IMR-90 (cell line): Measurements from ENCODE around the gene DRD2.

ENCODE experiments used
- BHLHE40 ChIP-seq: fragments of 150-350 bp; IDR thresholded peaks from 2 replicates; pipeline ENCODE4 v1.6.1; 2016; ENCODE audit warnings: mild to moderate bottlenecking, low read depth, low read length
- CEBPB ChIP-seq: IDR thresholded peaks from 2 replicates; pipeline ENCODE4 v1.6.1; 2012; ENCODE audit warnings: low read depth, low read length, improper control_type of control experiment
- CTCF ChIP-seq: conservative IDR thresholded peaks from 2 replicates; pipeline ENCODE4 v1.5.1; 2012; ENCODE audit warnings: mild to moderate bottlenecking, low read depth, low read length, improper control_type of control experiment
- MAFK ChIP-seq: IDR thresholded peaks from 2 replicates; pipeline ENCODE4 v1.6.1; 2012; ENCODE audit warnings: low read depth, low read length, improper control_type of control experiment
- POLR2A ChIP-seq: IDR thresholded peaks from 2 replicates; pipeline ENCODE4 v1.6.1; 2012; ENCODE audit warnings: mild to moderate bottlenecking, low read depth, low read length
- RAD21 ChIP-seq: IDR thresholded peaks from 2 replicates; pipeline ENCODE4 v1.6.1; 2012; ENCODE audit warnings: low read length, improper control_type of control experiment
- RFX5 ChIP-seq: IDR thresholded peaks from 2 replicates; pipeline ENCODE4 v1.8.0; 2012; ENCODE audit warnings: low read depth, mild to moderate bottlenecking, low read length, moderate library complexity
- SMC3 ChIP-seq: fragments of 150-350 bp; IDR thresholded peaks from 2 replicates; pipeline ENCODE4 v1.6.1; 2016; ENCODE audit warnings: low read depth, mild to moderate bottlenecking, antibody characterized with exemption, low read length, moderate library complexity

DNA sequence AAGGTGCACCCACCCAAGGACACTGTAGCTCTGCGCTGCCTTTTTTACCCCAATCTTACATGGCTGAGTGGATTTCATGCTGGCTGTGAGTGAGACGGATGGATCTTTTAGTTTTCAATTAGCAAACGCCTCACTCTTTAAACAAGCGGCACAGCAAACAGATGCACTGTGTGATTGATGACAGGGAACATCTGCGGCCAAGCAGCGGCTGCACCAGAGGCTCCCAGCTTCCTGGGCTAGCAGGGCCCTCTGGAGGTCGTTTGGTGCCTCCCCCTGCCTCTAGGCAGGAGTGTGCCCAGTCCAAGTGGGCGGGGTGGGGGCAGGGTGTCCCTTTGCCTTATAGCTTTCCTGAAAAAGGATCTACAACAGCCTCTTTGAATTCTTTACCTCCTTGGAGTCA, 2.1 kb upstream of the DRD2 start:
- TF ChIP-seq CEBPB = no peak
- no peak for TF ChIP-seq POLR2A
- no peak for TF ChIP-seq CTCF
- no peak for TF ChIP-seq SMC3
- TF ChIP-seq BHLHE40 = no peak
- no peak for TF ChIP-seq RAD21
- no peak for TF ChIP-seq RFX5
- no peak for TF ChIP-seq MAFK
